Liver (tissue), 3 donors: ENCODE data around the gene RPS6KA2.

Experiments used
- FOXA1 ChIP-seq: IDR thresholded peaks from 2 replicates; pipeline ENCODE4 v1.6.1; 2016; ENCODE audit warnings: antibody characterized with exemption
- HNF4A ChIP-seq, 2 donors: conservative IDR thresholded peaks; 2 replicates each; pipeline ENCODE4 v1.6.1; 2016; ENCODE audit warnings: antibody characterized with exemption in 2 of 2, mild to moderate bottlenecking in 2 of 2
- HNF4G ChIP-seq: IDR thresholded peaks from 2 replicates; pipeline ENCODE4 v1.6.1; 2016; ENCODE audit warnings: antibody characterized with exemption
- JUND ChIP-seq, 2 donors: IDR thresholded peaks; 2 replicates each; pipeline ENCODE4 v1.6.1; 2016; ENCODE audit warnings: antibody characterized with exemption in 2 of 2
- NR2F2 ChIP-seq: IDR thresholded peaks from 2 replicates; pipeline ENCODE4 v1.6.1; 2016; ENCODE audit warnings: antibody characterized with exemption
- RAD21 ChIP-seq, 2 donors: IDR thresholded peaks; 2 replicates each; pipeline ENCODE4 v1.6.1; 2016; ENCODE audit warnings: antibody characterized with exemption in 2 of 2, mild to moderate bottlenecking in 2 of 2
- RXRA ChIP-seq, 2 donors: IDR thresholded peaks; 2 replicates each; pipeline ENCODE4 v1.6.1; 2017 to 2018; ENCODE audit warnings: antibody characterized with exemption in 2 of 2, mild to moderate bottlenecking in 1 of 2
- SP1 ChIP-seq: IDR thresholded peaks from 2 replicates; pipeline ENCODE4 v1.6.1; 2018; ENCODE audit warnings: antibody characterized with exemption, mild to moderate bottlenecking
- YY1 ChIP-seq: IDR thresholded peaks from 2 replicates; pipeline ENCODE4 v1.6.1; 2016; ENCODE audit warnings: antibody characterized with exemption, mild to moderate bottlenecking
- TF ChIP-seq, protein P1 (sequence below): fragments of 150-350 bp; IDR thresholded peaks from 2 replicates; pipeline ENCODE4 v1.5.1; 2017; ENCODE audit warnings: improper control_type of control experiment, low read depth, low read length; ENCODE audit not compliant: missing input control
- TF ChIP-seq, protein P2 (sequence below): IDR thresholded peaks from 2 replicates; pipeline ENCODE4 v1.6.1; 2016; ENCODE audit warnings: antibody characterized with exemption
- TF ChIP-seq, protein P3 (sequence below): IDR thresholded peaks from 2 replicates; pipeline ENCODE4 v1.6.1; 2016; ENCODE audit warnings: antibody characterized with exemption
- TF ChIP-seq, protein P4 (sequence below): IDR thresholded peaks from 2 replicates; pipeline ENCODE4 v1.6.1; 2016; ENCODE audit warnings: antibody characterized with exemption, mild to moderate bottlenecking
- donor health status: healthy.
- donor health status: healthy.

DNA sequence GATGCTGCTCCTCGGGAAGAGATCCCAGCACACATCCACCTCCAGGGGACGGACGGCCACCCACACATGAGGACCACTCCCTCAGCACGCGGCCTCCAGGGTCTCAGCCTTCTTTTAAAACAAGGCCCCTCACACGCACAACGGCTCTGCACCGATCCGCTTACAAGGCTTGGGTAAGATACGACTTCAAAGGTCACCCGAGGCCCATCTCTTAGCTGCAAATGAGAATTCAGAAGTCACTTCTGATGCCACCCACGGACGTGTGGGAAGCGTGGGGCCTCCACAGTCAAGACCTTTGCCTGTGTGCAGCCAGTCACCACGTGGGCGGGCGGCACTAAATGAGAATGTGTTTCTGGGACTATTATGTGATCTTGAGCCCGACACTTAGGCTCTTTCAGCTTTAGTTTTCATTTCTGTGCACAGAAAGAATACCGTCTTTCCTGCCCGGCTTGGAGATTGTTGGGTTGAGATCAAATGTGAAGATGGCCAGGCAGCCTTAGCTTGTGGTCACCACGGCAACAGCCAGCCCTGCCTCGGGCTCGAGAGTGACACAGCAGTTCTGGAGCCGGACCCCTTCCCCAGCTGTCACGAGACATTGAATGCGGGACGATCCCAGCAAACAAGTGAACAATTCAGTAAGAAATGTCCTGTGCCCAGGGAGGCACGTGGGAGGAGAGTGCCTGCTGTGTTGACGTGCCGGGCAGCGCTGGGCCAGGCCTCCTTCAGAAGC is 132.1 kb downstream of the RPS6KA2 start:
- TF ChIP-seq, protein P1, sequence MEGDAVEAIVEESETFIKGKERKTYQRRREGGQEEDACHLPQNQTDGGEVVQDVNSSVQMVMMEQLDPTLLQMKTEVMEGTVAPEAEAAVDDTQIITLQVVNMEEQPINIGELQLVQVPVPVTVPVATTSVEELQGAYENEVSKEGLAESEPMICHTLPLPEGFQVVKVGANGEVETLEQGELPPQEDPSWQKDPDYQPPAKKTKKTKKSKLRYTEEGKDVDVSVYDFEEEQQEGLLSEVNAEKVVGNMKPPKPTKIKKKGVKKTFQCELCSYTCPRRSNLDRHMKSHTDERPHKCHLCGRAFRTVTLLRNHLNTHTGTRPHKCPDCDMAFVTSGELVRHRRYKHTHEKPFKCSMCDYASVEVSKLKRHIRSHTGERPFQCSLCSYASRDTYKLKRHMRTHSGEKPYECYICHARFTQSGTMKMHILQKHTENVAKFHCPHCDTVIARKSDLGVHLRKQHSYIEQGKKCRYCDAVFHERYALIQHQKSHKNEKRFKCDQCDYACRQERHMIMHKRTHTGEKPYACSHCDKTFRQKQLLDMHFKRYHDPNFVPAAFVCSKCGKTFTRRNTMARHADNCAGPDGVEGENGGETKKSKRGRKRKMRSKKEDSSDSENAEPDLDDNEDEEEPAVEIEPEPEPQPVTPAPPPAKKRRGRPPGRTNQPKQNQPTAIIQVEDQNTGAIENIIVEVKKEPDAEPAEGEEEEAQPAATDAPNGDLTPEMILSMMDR, result no peak
- TF ChIP-seq, protein P2, sequence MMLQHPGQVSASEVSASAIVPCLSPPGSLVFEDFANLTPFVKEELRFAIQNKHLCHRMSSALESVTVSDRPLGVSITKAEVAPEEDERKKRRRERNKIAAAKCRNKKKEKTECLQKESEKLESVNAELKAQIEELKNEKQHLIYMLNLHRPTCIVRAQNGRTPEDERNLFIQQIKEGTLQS, result no peak
- no peak for TF ChIP-seq SP1
- no peak for TF ChIP-seq HNF4G
- TF ChIP-seq FOXA1, result no peak
- TF ChIP-seq JUND (IDR thresholded peaks at IDR 0.05), result no peak
- TF ChIP-seq NR2F2, result no peak
- TF ChIP-seq, protein P3, sequence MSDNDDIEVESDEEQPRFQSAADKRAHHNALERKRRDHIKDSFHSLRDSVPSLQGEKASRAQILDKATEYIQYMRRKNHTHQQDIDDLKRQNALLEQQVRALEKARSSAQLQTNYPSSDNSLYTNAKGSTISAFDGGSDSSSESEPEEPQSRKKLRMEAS, result no peak
- TF ChIP-seq, protein P4, sequence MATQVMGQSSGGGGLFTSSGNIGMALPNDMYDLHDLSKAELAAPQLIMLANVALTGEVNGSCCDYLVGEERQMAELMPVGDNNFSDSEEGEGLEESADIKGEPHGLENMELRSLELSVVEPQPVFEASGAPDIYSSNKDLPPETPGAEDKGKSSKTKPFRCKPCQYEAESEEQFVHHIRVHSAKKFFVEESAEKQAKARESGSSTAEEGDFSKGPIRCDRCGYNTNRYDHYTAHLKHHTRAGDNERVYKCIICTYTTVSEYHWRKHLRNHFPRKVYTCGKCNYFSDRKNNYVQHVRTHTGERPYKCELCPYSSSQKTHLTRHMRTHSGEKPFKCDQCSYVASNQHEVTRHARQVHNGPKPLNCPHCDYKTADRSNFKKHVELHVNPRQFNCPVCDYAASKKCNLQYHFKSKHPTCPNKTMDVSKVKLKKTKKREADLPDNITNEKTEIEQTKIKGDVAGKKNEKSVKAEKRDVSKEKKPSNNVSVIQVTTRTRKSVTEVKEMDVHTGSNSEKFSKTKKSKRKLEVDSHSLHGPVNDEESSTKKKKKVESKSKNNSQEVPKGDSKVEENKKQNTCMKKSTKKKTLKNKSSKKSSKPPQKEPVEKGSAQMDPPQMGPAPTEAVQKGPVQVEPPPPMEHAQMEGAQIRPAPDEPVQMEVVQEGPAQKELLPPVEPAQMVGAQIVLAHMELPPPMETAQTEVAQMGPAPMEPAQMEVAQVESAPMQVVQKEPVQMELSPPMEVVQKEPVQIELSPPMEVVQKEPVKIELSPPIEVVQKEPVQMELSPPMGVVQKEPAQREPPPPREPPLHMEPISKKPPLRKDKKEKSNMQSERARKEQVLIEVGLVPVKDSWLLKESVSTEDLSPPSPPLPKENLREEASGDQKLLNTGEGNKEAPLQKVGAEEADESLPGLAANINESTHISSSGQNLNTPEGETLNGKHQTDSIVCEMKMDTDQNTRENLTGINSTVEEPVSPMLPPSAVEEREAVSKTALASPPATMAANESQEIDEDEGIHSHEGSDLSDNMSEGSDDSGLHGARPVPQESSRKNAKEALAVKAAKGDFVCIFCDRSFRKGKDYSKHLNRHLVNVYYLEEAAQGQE, result no peak
- TF ChIP-seq YY1, result no peak
- TF ChIP-seq RAD21 (IDR thresholded peaks at IDR 0.05), result no peak
- no peak for TF ChIP-seq HNF4A (conservative IDR thresholded peaks at IDR 0.05)
- no peak for TF ChIP-seq RXRA (IDR thresholded peaks at IDR 0.05)
